ENCODE data around the gene AKAP10. TPM values are rescaled to one million over a fixed set of nuclear protein-coding genes. Genes with fewer than 3 reads are reported as not detected.

Gene AKAP10
- total RNA-seq, 1 donor from 2014 or later: 51.5 TPM

DNA sequence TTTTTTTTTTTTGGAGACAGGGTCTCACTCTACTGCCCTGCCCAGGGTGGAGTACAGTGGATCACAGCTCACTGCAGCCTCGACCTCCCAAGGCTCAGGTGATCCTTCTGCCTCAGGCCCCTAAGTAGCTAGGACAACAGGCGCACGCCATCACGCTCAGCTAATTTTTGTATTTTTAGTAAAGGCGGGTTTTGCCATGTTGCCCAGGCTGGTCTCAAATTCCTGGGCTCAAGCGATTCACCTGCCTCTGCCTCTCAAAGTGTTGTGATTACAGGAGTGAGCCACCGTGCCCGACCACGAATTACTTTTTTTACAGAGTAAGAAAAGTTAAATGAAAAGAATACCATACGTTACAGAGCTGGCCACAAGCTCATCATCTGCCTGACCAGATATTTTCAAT, 38.9 kb downstream of the AKAP10 start:
- ChIA-PET CTCF (no interaction called here), POLR2A (no interaction called here)
- ATAC-seq (ENCODE audit: low read depth): no peak
- TF ChIP-seq, protein P1, sequence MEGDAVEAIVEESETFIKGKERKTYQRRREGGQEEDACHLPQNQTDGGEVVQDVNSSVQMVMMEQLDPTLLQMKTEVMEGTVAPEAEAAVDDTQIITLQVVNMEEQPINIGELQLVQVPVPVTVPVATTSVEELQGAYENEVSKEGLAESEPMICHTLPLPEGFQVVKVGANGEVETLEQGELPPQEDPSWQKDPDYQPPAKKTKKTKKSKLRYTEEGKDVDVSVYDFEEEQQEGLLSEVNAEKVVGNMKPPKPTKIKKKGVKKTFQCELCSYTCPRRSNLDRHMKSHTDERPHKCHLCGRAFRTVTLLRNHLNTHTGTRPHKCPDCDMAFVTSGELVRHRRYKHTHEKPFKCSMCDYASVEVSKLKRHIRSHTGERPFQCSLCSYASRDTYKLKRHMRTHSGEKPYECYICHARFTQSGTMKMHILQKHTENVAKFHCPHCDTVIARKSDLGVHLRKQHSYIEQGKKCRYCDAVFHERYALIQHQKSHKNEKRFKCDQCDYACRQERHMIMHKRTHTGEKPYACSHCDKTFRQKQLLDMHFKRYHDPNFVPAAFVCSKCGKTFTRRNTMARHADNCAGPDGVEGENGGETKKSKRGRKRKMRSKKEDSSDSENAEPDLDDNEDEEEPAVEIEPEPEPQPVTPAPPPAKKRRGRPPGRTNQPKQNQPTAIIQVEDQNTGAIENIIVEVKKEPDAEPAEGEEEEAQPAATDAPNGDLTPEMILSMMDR (IDR thresholded peaks at IDR 0.05): no peak
- Mint-ChIP-seq H3K4me1 (peaks cover 7% of the 10 kb centered on the region), H3K36me3 (ENCODE audit: low read depth) (peaks cover 70% of the 10 kb centered on the region), H3K27ac (no peak overlapping the region), H3K27me3 (no peaks in the 10 kb centered on the region), H3K9me3 (no peaks in the 10 kb centered on the region), H3K4me3 (no peak overlapping the region)
- intact Hi-C loops (cut with micrococcal nuclease): no loop called here
- DNase-seq: no peak

DNA sequence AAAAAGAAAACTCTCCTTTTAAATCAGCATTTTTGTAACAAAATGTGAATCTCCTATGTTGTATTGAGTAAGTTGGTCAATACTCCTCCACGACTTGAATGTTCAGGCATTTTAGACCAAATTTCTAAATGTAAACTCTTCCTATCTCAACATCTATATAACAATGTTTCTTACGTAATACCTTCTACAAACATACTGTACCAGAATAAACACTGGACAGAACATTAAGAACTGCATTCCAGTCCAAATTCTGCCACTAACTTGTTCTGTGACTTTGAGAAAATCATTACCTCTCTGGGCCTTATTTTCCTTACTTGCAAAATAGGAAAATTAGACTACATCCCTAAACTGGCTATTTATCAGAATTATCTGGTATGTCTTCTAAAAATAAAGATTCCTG, 40.1 kb downstream of the AKAP10 start:
- H3K36me3 Mint-ChIP-seq (ENCODE audit: low read depth): peaks cover 69% of the 10 kb centered on the region
- intact Hi-C loops (cut with micrococcal nuclease): no loop called here
- H3K27me3 Mint-ChIP-seq: no peaks in the 10 kb centered on the region
- H3K4me3 Mint-ChIP-seq: no peak overlapping the region
- no peak overlapping the region for H3K27ac Mint-ChIP-seq
- ATAC-seq (ENCODE audit: low read depth) (no peak), DNase-seq (no peak)
- H3K9me3 Mint-ChIP-seq: no peaks in the 10 kb centered on the region
- peaks cover 3% of the 10 kb centered on the region for H3K4me1 Mint-ChIP-seq
- POLR2A ChIA-PET: no interaction called here
- TF ChIP-seq, protein P1 (IDR thresholded peaks at IDR 0.05): no peak
- CTCF ChIA-PET: no interaction called here

DNA sequence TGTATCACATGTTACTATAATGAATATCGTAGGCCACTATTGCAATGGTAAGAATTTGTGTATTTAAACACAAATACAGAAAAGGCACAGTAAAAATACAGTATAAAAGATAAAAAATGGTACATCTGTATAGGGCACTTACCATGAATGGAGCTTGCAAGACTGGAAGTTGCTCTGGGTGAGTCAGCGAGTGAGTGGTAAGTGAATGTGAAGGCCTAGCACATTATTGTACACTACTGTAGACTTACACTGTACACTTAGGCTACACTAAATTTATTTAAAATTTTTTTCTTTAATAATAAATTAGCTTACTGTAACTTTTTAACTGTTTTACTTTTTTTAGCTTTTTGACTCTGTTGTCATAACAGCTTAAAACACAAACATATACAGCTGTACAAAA, 42.5 kb downstream of the AKAP10 start:
- ChIA-PET CTCF (no interaction called here), POLR2A (interaction anchor here (0.7 kb wide), 1 partner anchor 193 kb away, joined by 3 read pairs; no protein-coding TSS in a partner anchor)
- DNase-seq (no peak), ATAC-seq (ENCODE audit: low read depth) (no peak)
- TF ChIP-seq, protein P1 (IDR thresholded peaks at IDR 0.05): no peak
- Mint-ChIP-seq H3K9me3 (no peaks in the 10 kb centered on the region), H3K36me3 (ENCODE audit: low read depth) (peaks cover 67% of the 10 kb centered on the region), H3K27me3 (no peaks in the 10 kb centered on the region), H3K27ac (no peak overlapping the region), H3K4me3 (no peak overlapping the region), H3K4me1 (no peaks in the 10 kb centered on the region)
- intact Hi-C loops (cut with micrococcal nuclease): no loop called here

DNA sequence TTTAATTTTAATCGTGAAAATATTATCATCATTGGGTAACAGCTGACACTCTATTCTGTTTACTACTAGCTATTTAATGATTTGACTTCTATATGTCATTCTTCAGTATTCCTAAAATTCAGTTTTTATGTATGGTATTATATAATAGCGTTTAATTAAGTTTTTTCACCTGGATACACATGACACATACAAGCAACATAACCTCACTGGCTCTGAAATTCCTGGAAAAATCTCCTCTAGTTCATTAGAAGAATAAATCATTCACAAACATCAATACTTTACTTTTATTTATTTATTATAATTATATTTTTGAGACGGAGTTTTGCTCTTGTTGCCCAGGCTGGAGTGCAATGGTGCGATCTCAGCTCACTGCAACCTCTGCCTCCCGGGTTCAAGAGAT, 44.0 kb downstream of the AKAP10 start:
- no peak for DNase-seq
- Mint-ChIP-seq H3K4me1 (no peaks in the 10 kb centered on the region), H3K4me3 (no peak overlapping the region), H3K27ac (no peak overlapping the region), H3K27me3 (no peaks in the 10 kb centered on the region), H3K36me3 (ENCODE audit: low read depth) (peaks cover 66% of the 10 kb centered on the region), H3K9me3 (no peaks in the 10 kb centered on the region)
- TF ChIP-seq, protein P1 (IDR thresholded peaks at IDR 0.05): no peak
- ChIA-PET CTCF (no interaction called here), POLR2A (no interaction called here)
- ATAC-seq (ENCODE audit: low read depth): no peak
- intact Hi-C loops (cut with micrococcal nuclease): no loop called here

DNA sequence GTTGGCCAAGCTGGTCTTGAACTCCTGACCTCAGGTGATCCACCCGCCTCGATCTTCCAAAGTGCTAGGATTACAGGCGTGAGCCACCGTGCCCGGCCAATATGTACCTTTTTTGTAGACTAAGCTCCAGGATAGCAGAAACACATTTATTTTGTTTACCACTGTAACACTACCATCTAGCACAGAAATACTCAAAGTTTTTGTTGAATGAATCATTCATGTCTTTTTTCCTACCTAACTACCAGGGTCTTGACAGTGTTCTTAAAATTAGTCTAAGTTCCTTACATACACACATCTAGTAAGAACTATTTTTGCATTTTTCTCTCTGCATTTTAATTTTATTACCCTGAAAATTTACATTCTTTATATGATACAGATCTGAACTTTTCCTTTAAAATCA, 44.4 kb downstream of the AKAP10 start:
- TF ChIP-seq, protein P1 (IDR thresholded peaks at IDR 0.05): no peak
- H3K27me3 Mint-ChIP-seq: no peaks in the 10 kb centered on the region
- no peak for ATAC-seq (ENCODE audit: low read depth)
- no peak overlapping the region for H3K4me3 Mint-ChIP-seq
- no peaks in the 10 kb centered on the region for H3K9me3 Mint-ChIP-seq
- intact Hi-C loops (cut with micrococcal nuclease): no loop called here
- ChIA-PET POLR2A (no interaction called here), CTCF (no interaction called here)
- H3K27ac Mint-ChIP-seq: no peak overlapping the region
- peaks cover 67% of the 10 kb centered on the region for H3K36me3 Mint-ChIP-seq (ENCODE audit: low read depth)
- no peaks in the 10 kb centered on the region for H3K4me1 Mint-ChIP-seq
- no peak for DNase-seq
